ENCODE data around the gene SPPL2A.

The SPPL2A gene

GRCh38 chr15:50669611-50670010 lies 95.9 kb downstream of the SPPL2A start:
- Histone ChIP-seq H3K4me3 (ENCODE audit: low read depth, low read length) (no peak overlapping the region), H3K36me3 (ENCODE audit: control insufficient read depth in 2 of 2, insufficient read depth in 1 of 2, low read length in 2 of 2) (peaks cover 0 to 3% of the 10 kb centered on the region in 2 experiments; a peak in 1 of 3 replicates), H3K4me1 (ENCODE audit: control insufficient read depth, insufficient read depth, low read length) (no peaks in the 10 kb centered on the region), H3K27ac (ENCODE audit: extremely low read depth, low read depth, low read length) (no peak overlapping the region), H3K9me3 (ENCODE audit: control insufficient read depth, insufficient read depth, low read depth, low read length) (no peaks in the 10 kb centered on the region)
- POLR2A ChIA-PET = no interaction called here
- TF ChIP-seq ZNF248 (tag by site-specific recombination; IDR thresholded peaks at IDR 0.05) (no peak), ZNF184 (tag by site-specific recombination; IDR thresholded peaks at IDR 0.05) (no peak), ZNF670 (tag by site-specific recombination; IDR thresholded peaks at IDR 0.05; ENCODE audit: low read depth) (no peak), KLF16 (tag by site-specific recombination; IDR thresholded peaks at IDR 0.05) (no peak), ZNF394 (tag by site-specific recombination; IDR thresholded peaks at IDR 0.05; ENCODE audit: borderline replicate concordance) (no peak)
- CTCF ChIA-PET = no interaction called here

GRCh38 chr15:50665938-50666337 lies 99.6 kb downstream of the SPPL2A start:
- Histone ChIP-seq H3K9me3 (ENCODE audit: control insufficient read depth, insufficient read depth, low read depth, low read length) (no peaks in the 10 kb centered on the region), H3K27ac (ENCODE audit: extremely low read depth, low read depth, low read length) (no peak overlapping the region), H3K4me3 (ENCODE audit: low read depth, low read length) (no peak overlapping the region), H3K4me1 (ENCODE audit: control insufficient read depth, insufficient read depth, low read length) (no peaks in the 10 kb centered on the region), H3K36me3 (ENCODE audit: control insufficient read depth in 2 of 2, insufficient read depth in 1 of 2, low read length in 2 of 2) (peaks cover 8 to 9% of the 10 kb centered on the region in 2 experiments)
- ChIA-PET POLR2A (no interaction called here), CTCF (no interaction called here)
- no peak for TF ChIP-seq SETDB1 (IDR thresholded peaks at IDR 0.05; ENCODE audit: insufficient read length, low read length)
- TF ChIP-seq ZFP37 (tag by site-specific recombination; IDR thresholded peaks at IDR 0.05) = no peak
- no peak for TF ChIP-seq ZNF37A (tag by site-specific recombination; IDR thresholded peaks at IDR 0.05)
- no peak for TF ChIP-seq ZNF473 (tag by site-specific recombination; IDR thresholded peaks at IDR 0.05)
- no peak for TF ChIP-seq ZNF112 (tag by site-specific recombination; IDR thresholded peaks at IDR 0.05)
- no peak for TF ChIP-seq MEIS1 (CRISPR knock-in tag; IDR thresholded peaks at IDR 0.05; ENCODE audit: borderline replicate concordance)
- TF ChIP-seq ZNF354C (tag by site-specific recombination; IDR thresholded peaks at IDR 0.05; ENCODE audit: borderline replicate concordance, low read depth) = no peak
- no peak for TF ChIP-seq ZNF221 (tag by site-specific recombination; IDR thresholded peaks at IDR 0.05; ENCODE audit: borderline replicate concordance)
- TF ChIP-seq ZNF530 (tag by site-specific recombination; IDR thresholded peaks at IDR 0.05; ENCODE audit: low read depth) = no peak
- no peak for TF ChIP-seq REST (tag by site-specific recombination; IDR thresholded peaks at IDR 0.05)
- no peak for TF ChIP-seq ZFP41 (tag by site-specific recombination; IDR thresholded peaks at IDR 0.05; ENCODE audit: borderline replicate concordance)
- no peak for TF ChIP-seq SP3 (tag by site-specific recombination; IDR thresholded peaks at IDR 0.05)
- TF ChIP-seq ZNF114 (tag by site-specific recombination; IDR thresholded peaks at IDR 0.05) = no peak
- TF ChIP-seq ZBTB21 (tag by site-specific recombination; IDR thresholded peaks at IDR 0.05) = no peak
- TF ChIP-seq ZNF645 (tag by site-specific recombination; IDR thresholded peaks at IDR 0.05) = no peak
- no peak for TF ChIP-seq ZNF843 (tag by site-specific recombination; IDR thresholded peaks at IDR 0.05)
- TF ChIP-seq ZNF175 (tag by site-specific recombination; IDR thresholded peaks at IDR 0.05) = no peak
- no peak for TF ChIP-seq ZSCAN30 (tag by site-specific recombination; IDR thresholded peaks at IDR 0.05)
- TF ChIP-seq ZBTB11 (tag by site-specific recombination; conservative IDR thresholded peaks at IDR 0.05; ENCODE audit: low read depth) = no peak

All from HEK293 (cell line).